Upper lobe of right lung (tissue), 1 donor: ENCODE measurements around the gene AKR7A2. TPM values are rescaled to one million over a fixed set of nuclear protein-coding genes. Genes with fewer than 3 reads are reported as not detected.
"Not testable (repeated sequence)": the region's sequence is repeated elsewhere in the genome, so short reads cannot be mapped to it uniquely, and the experiment has no call there.

Experiments used
- ATAC-seq: fragments of 200-7000 bp; cut with Tn5 transposase; one replicate; pipeline ENCODE4 v1.9.1; 2020; ENCODE audit warnings: mild to moderate bottlenecking, moderate library complexity
- DNase-seq: peaks from one replicate; pipeline ENCODE4 v3.0.0-alpha.2; 2020
- H3K27ac ChIP-seq: fragments of 200-600 bp; one replicate; pipeline ENCODE4 v1.8.0; 2022
- H3K27me3 ChIP-seq: fragments of 200-600 bp; one replicate; pipeline ENCODE4 v1.8.0; 2022; ENCODE audit warnings: mild to moderate bottlenecking
- H3K36me3 ChIP-seq: fragments of 200-600 bp; one replicate; pipeline ENCODE4 v1.8.0; 2022
- H3K4me1 ChIP-seq: fragments of 200-600 bp; one replicate; pipeline ENCODE4 v1.8.0; 2022
- H3K4me3 ChIP-seq: fragments of 200-600 bp; one replicate; pipeline ENCODE4 v1.8.0; 2022; ENCODE audit warnings: mild to moderate bottlenecking
- H3K9me3 ChIP-seq: fragments of 200-600 bp; one replicate; pipeline ENCODE4 v1.8.0; 2022
- intact Hi-C: fragments of 100-400 bp; cut with DNase I; formaldehyde crosslinking; loops from one replicate; pipeline ENCODE4 v1.11.0; 2022
- total RNA-seq: library from RNA; stranded (reverse); fragmentation: NEBNext Ultra II Directional; extraction: Animal tissue kit (Norgen Biotek cat#: 25700); gene quantifications from one replicate; pipeline ENCODE4 v1.2.1, GENCODE V29; 2021
- TF ChIP-seq, protein P1 (sequence below): fragments of 200-600 bp; IDR thresholded peaks from one replicate; pipeline ENCODE4 v1.8.0; 2022; ENCODE audit warnings: antibody characterized with exemption
- donor health status: DM: no; HTN: yes; CAD: no; lungs with severe emphysema.

Gene AKR7A2
- total RNA-seq, 1 donor from 2014 or later = 39.1 TPM

DNA sequence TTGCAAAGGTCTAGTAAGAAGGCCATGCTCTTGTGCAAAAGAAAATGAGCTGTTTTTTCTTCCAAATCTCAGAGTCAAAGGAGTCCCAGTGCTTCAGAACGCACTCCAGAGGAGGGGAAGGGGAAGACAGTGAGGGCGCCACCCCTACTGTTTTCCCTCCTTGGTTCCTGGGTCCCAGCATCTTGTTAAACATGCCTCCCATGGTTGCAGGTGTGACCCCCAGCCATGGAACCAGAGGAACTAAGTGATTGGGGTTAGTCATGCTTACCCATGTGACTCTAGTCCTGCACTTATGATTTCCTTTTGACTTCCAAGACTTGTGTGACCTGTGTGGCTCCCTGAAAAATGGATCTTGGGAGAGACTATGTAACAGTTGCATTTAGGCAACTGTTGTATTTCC, 17.3 kb downstream of the AKR7A2 start:
- Histone ChIP-seq H3K36me3 (no peaks in the 10 kb centered on the region), H3K27me3 (no peaks in the 10 kb centered on the region), H3K4me1 (no peaks in the 10 kb centered on the region), H3K9me3 (peaks cover 9% of the 10 kb centered on the region), H3K27ac (no peak overlapping the region), H3K4me3 (no peak overlapping the region)
- TF ChIP-seq, protein P1, sequence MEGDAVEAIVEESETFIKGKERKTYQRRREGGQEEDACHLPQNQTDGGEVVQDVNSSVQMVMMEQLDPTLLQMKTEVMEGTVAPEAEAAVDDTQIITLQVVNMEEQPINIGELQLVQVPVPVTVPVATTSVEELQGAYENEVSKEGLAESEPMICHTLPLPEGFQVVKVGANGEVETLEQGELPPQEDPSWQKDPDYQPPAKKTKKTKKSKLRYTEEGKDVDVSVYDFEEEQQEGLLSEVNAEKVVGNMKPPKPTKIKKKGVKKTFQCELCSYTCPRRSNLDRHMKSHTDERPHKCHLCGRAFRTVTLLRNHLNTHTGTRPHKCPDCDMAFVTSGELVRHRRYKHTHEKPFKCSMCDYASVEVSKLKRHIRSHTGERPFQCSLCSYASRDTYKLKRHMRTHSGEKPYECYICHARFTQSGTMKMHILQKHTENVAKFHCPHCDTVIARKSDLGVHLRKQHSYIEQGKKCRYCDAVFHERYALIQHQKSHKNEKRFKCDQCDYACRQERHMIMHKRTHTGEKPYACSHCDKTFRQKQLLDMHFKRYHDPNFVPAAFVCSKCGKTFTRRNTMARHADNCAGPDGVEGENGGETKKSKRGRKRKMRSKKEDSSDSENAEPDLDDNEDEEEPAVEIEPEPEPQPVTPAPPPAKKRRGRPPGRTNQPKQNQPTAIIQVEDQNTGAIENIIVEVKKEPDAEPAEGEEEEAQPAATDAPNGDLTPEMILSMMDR = no peak
- ATAC-seq (no peak), DNase-seq (no peak)
- intact Hi-C loops = no loop called here

DNA sequence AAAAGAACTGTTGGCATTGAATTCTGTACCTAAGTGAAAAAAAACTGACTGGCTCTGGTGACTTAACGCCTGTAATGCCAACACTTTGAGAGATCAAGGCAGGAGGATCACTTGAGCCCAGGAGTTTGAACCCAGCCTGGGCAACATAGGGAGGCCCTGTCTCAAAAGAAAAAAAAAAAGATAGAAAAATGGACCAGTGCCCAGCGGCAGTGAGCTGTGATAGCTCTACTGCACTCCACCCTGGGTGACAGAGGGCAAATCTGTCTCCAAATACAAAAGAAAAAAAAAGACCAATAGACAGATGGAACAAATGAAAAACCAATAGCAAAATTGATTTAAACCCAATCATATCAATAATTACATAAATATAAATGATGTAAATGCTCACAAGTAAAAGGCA, 22.7 kb downstream of the AKR7A2 start:
- Histone ChIP-seq H3K27ac (no peak overlapping the region), H3K36me3 (no peaks in the 10 kb centered on the region), H3K4me3 (peak overlapping the region; percentile 44), H3K4me1 (peaks cover 6% of the 10 kb centered on the region), H3K9me3 (peaks cover 6% of the 10 kb centered on the region), H3K27me3 (no peaks in the 10 kb centered on the region)
- no peak for ATAC-seq
- intact Hi-C loops = no loop called here
- DNase-seq = no peak
- TF ChIP-seq, protein P1 = no peak

DNA sequence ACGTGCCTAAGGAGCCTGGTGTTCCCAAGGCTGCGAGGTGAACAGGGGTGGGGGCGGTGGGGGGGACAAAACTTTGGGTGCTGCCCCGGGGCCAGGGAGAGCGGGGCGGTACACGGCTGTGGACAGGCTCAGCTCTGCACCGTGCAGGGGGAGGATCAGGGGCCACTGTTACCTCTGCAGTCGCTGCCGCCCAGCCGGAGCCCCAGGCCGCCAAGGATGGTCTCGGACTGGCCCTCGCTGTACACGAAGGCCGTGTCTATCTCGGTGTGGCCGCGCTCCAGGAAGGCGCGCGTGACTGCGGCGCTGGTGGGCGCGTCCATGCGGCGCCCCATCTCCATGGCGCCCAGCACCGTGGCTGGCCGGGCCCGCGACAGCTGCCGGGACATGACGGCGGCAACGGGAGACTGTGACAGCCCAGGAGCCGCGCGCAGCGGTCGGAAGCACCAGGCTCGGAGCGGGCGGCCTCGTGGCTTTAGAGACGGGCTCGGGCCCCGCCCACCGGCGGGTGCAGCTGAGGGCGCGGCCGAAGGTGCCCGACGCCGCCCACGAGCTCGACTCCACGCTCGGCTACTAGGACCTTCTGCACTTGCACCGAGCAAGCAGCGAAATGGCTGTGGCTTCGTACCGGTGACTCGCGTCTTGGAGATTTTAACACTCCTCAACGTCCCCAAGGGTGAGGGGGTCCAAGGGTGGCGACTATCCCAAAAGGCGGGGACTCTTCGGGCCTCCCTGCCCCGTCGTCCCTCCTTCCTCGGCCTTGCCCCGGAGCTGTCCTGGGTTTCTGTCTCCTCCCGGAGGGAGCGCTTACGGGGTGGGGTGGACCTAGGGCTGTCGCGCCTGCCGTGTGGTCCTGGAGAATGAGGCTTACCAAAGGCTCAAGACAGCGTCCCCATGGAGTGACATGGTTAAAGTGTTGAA, 23.4 kb downstream of the AKR7A2 start, which contains the start of gene AKR7A3:
Gene AKR7A3 (minus strand): TSS at position 447 of the 918 bp plus-strand sequence. CDS start 61 bp downstream, at position 386.
- H3K36me3 ChIP-seq, H3K27ac ChIP-seq, H3K27me3 ChIP-seq, H3K4me1 ChIP-seq, intact Hi-C loops, H3K9me3 ChIP-seq: not testable (repeated sequence)
- peak within 1 kb of the TSS; percentile 44 for H3K4me3 ChIP-seq
- DNase-seq (peak; percentile 87), ATAC-seq (peak; percentile 95)

DNA sequence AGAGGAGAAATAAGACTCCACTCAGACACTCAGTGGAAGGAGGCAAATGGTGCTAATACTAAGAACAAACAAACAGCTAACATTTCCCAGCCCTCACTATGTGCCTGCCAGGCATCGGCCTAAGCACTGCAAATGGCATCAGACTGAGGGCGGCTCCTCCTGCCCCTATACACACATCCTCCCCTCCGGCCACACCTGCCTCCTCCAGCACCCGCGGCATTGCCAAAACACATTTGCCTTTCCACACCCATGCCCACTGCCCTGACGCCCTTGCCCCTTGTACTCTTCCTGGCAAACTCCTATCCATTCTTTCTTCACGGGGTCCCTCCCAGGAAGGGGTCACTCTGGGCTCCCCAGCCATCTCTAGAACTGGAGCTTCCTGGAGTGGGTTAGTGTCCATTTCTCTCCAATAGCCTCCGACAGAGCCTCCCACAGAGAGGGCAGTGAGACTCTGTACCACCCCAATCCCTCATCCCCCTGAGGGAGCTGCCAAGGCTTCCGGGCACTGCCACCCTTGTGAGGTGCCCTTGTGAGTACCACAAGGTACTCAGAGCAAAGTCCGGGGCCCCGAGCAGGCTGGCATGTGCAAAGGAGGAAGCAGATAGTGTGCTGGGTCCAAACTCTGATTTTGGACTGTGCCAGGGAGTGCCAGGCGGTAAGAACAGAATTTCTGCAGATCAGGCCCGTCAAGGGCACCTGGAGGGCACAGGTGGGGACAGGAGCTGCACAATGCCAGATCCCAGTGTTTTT, 24.3 kb downstream of the AKR7A2 start:
- no peak overlapping the region for H3K27ac ChIP-seq
- ATAC-seq (no peak), DNase-seq (no peak)
- no peaks in the 10 kb centered on the region for H3K27me3 ChIP-seq
- intact Hi-C loops = no loop called here
- H3K4me3 ChIP-seq = no peak overlapping the region
- TF ChIP-seq, protein P1 = no peak
- no peaks in the 10 kb centered on the region for H3K36me3 ChIP-seq
- H3K4me1 ChIP-seq = peaks cover 6% of the 10 kb centered on the region
- no peaks in the 10 kb centered on the region for H3K9me3 ChIP-seq

DNA sequence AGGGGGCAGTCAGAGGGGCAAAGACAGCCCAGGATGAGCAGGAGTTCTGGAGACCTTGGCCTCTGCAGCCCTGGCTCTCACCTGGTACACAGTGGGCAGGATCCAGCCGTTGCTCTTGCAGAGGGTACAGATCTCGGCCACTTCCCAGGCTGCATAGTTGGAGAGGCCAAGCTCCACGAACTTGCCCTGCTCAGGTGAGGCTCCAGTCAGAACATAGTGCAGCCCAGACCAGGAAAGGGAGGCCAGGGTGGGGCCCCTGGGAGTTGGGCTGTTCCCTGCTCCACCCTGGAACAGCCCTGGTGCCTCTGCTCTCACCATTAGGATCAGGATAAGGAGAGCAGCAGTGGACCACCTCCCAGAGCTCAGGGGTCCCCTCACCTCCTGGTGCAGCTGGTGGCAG, 26.1 kb downstream of the AKR7A2 start:
- H3K9me3 ChIP-seq, H3K27me3 ChIP-seq, ATAC-seq, H3K4me1 ChIP-seq, H3K4me3 ChIP-seq, H3K27ac ChIP-seq, H3K36me3 ChIP-seq, DNase-seq, intact Hi-C loops: not testable (repeated sequence)

DNA sequence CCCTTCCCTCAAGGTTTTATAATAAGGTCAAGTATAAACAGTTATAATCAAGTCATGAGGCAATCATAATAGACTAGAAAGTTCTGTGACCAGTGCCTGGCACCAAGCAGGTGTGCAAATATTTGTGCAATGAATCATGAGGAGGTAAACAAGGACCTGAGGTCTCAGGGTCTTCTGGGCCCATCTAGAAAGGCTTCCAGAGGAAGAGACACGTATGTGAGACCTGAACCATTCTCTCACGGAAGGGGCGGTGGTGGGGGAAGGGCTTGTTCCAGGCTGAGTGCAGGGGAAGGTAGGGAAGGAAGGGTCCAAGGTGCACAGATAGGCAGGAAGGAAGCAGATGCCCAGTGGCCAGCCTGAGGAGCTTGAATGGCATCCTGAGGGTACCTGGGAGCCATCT, 26.6 kb downstream of the AKR7A2 start:
- ATAC-seq, H3K4me3 ChIP-seq, H3K27ac ChIP-seq, H3K4me1 ChIP-seq, H3K27me3 ChIP-seq, H3K36me3 ChIP-seq, DNase-seq, intact Hi-C loops, H3K9me3 ChIP-seq: not testable (repeated sequence)

DNA sequence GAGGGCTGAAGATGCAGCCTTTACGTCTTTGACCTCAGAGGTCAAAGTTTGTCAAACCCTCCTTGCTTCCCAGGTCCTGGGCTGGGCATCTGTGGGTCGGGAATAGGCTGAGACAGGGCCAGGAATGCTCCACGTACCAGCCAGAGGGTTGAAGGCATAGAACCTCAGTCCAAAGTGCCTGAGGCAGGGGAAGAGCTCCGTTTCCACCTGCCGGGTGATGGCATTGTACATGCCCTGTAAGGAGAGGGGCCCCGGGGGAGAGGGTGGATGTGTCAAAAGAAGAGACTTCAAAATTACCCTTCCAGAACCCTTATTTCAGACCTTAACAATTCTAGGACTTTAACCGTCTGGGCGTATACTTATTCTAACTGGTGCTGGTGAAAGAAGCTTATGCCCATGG, 27.1 kb downstream of the AKR7A2 start:
- TF ChIP-seq, protein P1 = no peak
- Histone ChIP-seq H3K4me1 (peaks cover 6% of the 10 kb centered on the region), H3K9me3 (no peaks in the 10 kb centered on the region), H3K36me3 (no peaks in the 10 kb centered on the region), H3K27ac (no peak overlapping the region), H3K27me3 (no peaks in the 10 kb centered on the region), H3K4me3 (no peak overlapping the region)
- no peak for DNase-seq
- no peak for ATAC-seq
- intact Hi-C loops = no loop called here
